OCI-LY7 (cell line): ENCODE measurements around the gene NKG7. TPM values are rescaled to one million over a fixed set of nuclear protein-coding genes. Genes with fewer than 3 reads are reported as not detected.

ENCODE experiments used
- BruUV-seq: library from RNA; stranded (reverse); fragments of 400-500 nt; replicated peaks from 2 replicates; lab custom pipeline; 2021; lab: Mats Ljungman, UMichigan
- CTCF ChIA-PET: fragments of 300-600 bp; sonication (Branson Sonifier 250); formaldehyde crosslinking; loops from one replicate; lab custom pipeline; 2022; ENCODE audit warnings: antibody characterized with exemption; ENCODE audit not compliant: unreplicated experiment; lab: Charles Lee
- POLR2A ChIA-PET: fragments of 300-600 bp; sonication (Branson Sonifier 250); formaldehyde crosslinking; loops from one replicate; lab custom pipeline; 2022; ENCODE audit warnings: antibody characterized with exemption; lab: Charles Lee
- DNase-seq: peaks from one replicate; pipeline ENCODE4 v3.0.0-alpha.2; 2015; ENCODE audit warnings: low spot score
- H2AFZ ChIP-seq: fragments of 200-600 bp; sonication (generic), shearing (Covaris generic); 2 replicates; pipeline ENCODE4 v1.6.1; 2014; ENCODE audit warnings: mild to moderate bottlenecking, antibody characterized with exemption, low read length, moderate library complexity
- H3K27ac ChIP-seq: fragments of 200-600 bp; sonication (generic); 2 replicates; pipeline ENCODE4 v1.5.1; 2014; ENCODE audit warnings: mixed run types, low read depth, mild to moderate bottlenecking, moderate library complexity, low read length, inconsistent platforms; ENCODE audit not compliant: poor library complexity, severe bottlenecking
- H3K36me3 ChIP-seq: fragments of 200-600 bp; sonication (generic); 2 replicates; pipeline ENCODE4 v1.6.1; 2014; ENCODE audit warnings: mild to moderate bottlenecking, antibody characterized with exemption, low read length, moderate library complexity, mixed read lengths; ENCODE audit not compliant: insufficient read depth
- H3K4me1 ChIP-seq: fragments of 200-600 bp; sonication (generic); 2 replicates; pipeline ENCODE4 v1.5.1; 2014; ENCODE audit warnings: mild to moderate bottlenecking, low read length; ENCODE audit not compliant: insufficient read depth, poor library complexity, severe bottlenecking
- H3K4me2 ChIP-seq: fragments of 200-600 bp; sonication (generic); 2 replicates; pipeline ENCODE4 v1.6.1; 2014; ENCODE audit warnings: mild to moderate bottlenecking, low read length
- H3K4me3 ChIP-seq: fragments of 200-600 bp; sonication (generic); 2 replicates; pipeline ENCODE4 v1.5.1; 2014; ENCODE audit warnings: mild to moderate bottlenecking, low read depth, low read length; ENCODE audit not compliant: poor library complexity, severe bottlenecking
- H3K79me2 ChIP-seq: fragments of 200-600 bp; sonication (generic); 2 replicates; pipeline ENCODE4 v1.6.1; 2016; ENCODE audit warnings: low read depth, mild to moderate bottlenecking, low read length, moderate library complexity, mixed read lengths; ENCODE audit not compliant: insufficient read depth
- H3K9me2 ChIP-seq: fragments of 200-600 bp; sonication (generic); 2 replicates; pipeline ENCODE4 v1.6.1; 2016; ENCODE audit warnings: mild to moderate bottlenecking, low read length, mixed read lengths; ENCODE audit not compliant: insufficient read depth
- H3K9me3 ChIP-seq: fragments of 200-600 bp; sonication (generic); 2 replicates; pipeline ENCODE4 v1.6.1; 2014; ENCODE audit warnings: mild to moderate bottlenecking, mixed run types, low read length, mixed read lengths
- H4K20me1 ChIP-seq: fragments of 200-600 bp; sonication (generic); 2 replicates; pipeline ENCODE4 v1.6.1; 2014; ENCODE audit warnings: mild to moderate bottlenecking, antibody characterized with exemption, low read length, moderate library complexity, mixed read lengths; ENCODE audit not compliant: insufficient read depth
- EZH2phosphoT487 ChIP-seq: fragments of 200-600 bp; sonication (generic); IDR thresholded peaks from 2 replicates; pipeline ENCODE4 v1.6.1; 2018; ENCODE audit warnings: low read depth, borderline replicate concordance, mild to moderate bottlenecking, mixed run types, antibody characterized with exemption, low read length, moderate library complexity, mixed read lengths
- intact Hi-C: fragments of 100-400 bp; cut with micrococcal nuclease; formaldehyde crosslinking; loops from one replicate; pipeline ENCODE4 v1.10.0; 2022; ENCODE audit not compliant: unreplicated experiment
- total RNA-seq, 2 experiments: library from RNA; depleted of rRNA in 1 of 2; stranded (reverse); fragments of >200 nt in 1 of 2; shearing (Covaris generic) in 1 of 2; gene quantifications; 2 replicates each; pipeline ENCODE4 v1.2.3, GENCODE V29; 2014 to 2022
- TF ChIP-seq, protein P1 (sequence below): fragments of 200-600 bp; sonication (generic); conservative IDR thresholded peaks from 2 replicates; pipeline ENCODE4 v1.5.1; 2014; ENCODE audit warnings: mild to moderate bottlenecking, antibody characterized with exemption, low read length, moderate library complexity, mixed read lengths

NKG7 gene
- total RNA-seq, 2 experiments from 2014 or later = not detected

GRCh38 chr19:51365965-51366388 lies 6.5 kb downstream of the NKG7 start, which contains the start of gene ETFB:
Gene ETFB, minus strand, starts transcription at chr19:51366388. Its CDS starts 62 bp downstream, at chr19:51366326.
- no peaks in the 10 kb centered on the region for H3K36me3 ChIP-seq
- H2AFZ ChIP-seq = peak within 1 kb of the TSS; percentile 24; the same call in 1 of the 2 replicates
- peaks cover 10% of the 10 kb centered on the region; the same call in 1 of the 2 replicates for H3K79me2 ChIP-seq
- DNase-seq = no peak
- H4K20me1 ChIP-seq = no peaks in the 10 kb centered on the region
- intact Hi-C loops = loop anchor here (1.0 to 2.0 kb wide), 2 partner anchors 27 to 51 kb away; partner anchors contain the start of gene SIGLEC10
- CTCF ChIA-PET = interaction anchor here (0.9 to 1.1 kb wide), 2 partner anchors 27 to 52 kb away, joined by 3 read pairs; partner anchors contain the start of gene SIGLEC10
- peaks cover 34% of the 10 kb centered on the region for H3K4me1 ChIP-seq
- H3K4me3 ChIP-seq = peak within 1 kb of the TSS; percentile 78
- POLR2A ChIA-PET = no interaction called here
- peak within 1 kb of the TSS; percentile 92 for H3K4me2 ChIP-seq
- peak within 1 kb of the TSS; percentile 79 for H3K27ac ChIP-seq
- no peaks in the 10 kb centered on the region for H3K9me2 ChIP-seq
- H3K9me3 ChIP-seq = no peaks in the 10 kb centered on the region
- TF ChIP-seq EZH2phosphoT487 = no peak
- TF ChIP-seq, protein P1, sequence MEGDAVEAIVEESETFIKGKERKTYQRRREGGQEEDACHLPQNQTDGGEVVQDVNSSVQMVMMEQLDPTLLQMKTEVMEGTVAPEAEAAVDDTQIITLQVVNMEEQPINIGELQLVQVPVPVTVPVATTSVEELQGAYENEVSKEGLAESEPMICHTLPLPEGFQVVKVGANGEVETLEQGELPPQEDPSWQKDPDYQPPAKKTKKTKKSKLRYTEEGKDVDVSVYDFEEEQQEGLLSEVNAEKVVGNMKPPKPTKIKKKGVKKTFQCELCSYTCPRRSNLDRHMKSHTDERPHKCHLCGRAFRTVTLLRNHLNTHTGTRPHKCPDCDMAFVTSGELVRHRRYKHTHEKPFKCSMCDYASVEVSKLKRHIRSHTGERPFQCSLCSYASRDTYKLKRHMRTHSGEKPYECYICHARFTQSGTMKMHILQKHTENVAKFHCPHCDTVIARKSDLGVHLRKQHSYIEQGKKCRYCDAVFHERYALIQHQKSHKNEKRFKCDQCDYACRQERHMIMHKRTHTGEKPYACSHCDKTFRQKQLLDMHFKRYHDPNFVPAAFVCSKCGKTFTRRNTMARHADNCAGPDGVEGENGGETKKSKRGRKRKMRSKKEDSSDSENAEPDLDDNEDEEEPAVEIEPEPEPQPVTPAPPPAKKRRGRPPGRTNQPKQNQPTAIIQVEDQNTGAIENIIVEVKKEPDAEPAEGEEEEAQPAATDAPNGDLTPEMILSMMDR = no peak; the same call in none of the 2 replicates
- TSS peak; percentile 92 for BruUV-seq

GRCh38 chr19:51365211-51365964 lies 7.1 kb downstream of the NKG7 start:
- no peaks in the 10 kb centered on the region for H3K36me3 ChIP-seq
- H3K27ac ChIP-seq = peak overlapping the region; percentile 63
- no peaks in the 10 kb centered on the region for H4K20me1 ChIP-seq
- ChIA-PET POLR2A (no interaction called here), CTCF (interaction anchor here (0.9 to 1.1 kb wide), 2 partner anchors 26 to 52 kb away, joined by 3 read pairs; partner anchors contain the start of gene SIGLEC10)
- peak overlapping the region; percentile 92 for H3K4me2 ChIP-seq
- BruUV-seq = no TSS peak
- intact Hi-C loops = no loop called here
- H3K9me2 ChIP-seq = no peaks in the 10 kb centered on the region
- peak overlapping the region; percentile 24; the same call in 1 of the 2 replicates for H2AFZ ChIP-seq
- peak; percentile 58 for DNase-seq
- H3K4me1 ChIP-seq = peaks cover 34% of the 10 kb centered on the region
- TF ChIP-seq EZH2phosphoT487 = no peak
- TF ChIP-seq, protein P1 = peak; percentile 49
- peaks cover 10% of the 10 kb centered on the region; the same call in 1 of the 2 replicates for H3K79me2 ChIP-seq
- no peaks in the 10 kb centered on the region for H3K9me3 ChIP-seq
- H3K4me3 ChIP-seq = peak overlapping the region; percentile 78
